ENCODE results near the gene DNAH9. TPM values are rescaled to one million over a fixed set of nuclear protein-coding genes. Genes with fewer than 3 reads are reported as not detected.

Gene DNAH9
- total RNA-seq, 1 donor from 2014 or later: 1.0 TPM

DNA sequence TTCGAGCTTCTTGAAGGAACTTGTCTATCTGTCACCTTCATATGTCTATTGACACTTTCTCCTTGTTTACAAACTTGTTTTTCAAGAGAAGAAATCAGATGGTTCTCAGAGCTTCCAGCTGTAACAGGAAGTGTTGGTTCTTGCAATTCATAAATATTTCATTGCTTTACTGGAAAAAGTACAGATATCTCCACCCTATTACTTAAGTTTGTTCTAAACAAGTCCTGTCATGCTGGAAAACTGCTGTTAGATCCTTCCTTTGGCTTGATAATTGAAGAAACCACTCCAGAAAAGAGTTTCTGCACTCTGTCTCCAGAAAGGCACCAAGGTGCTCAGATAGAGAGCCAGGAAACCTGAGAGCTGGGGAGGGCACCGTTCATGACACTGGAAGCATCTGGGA is 181.6 kb downstream of the DNAH9 start:
- H3K4me1 ChIP-seq (ENCODE audit: control insufficient read depth in 3 of 3, insufficient read depth in 3 of 3, low read length in 3 of 3): peaks cover 0 to 2% (median 0%) of the 10 kb centered on the region in 3 donors
- no peak overlapping the region for H3K27ac ChIP-seq (ENCODE audit: low read depth, low read length)
- no peak overlapping the region for H3K9ac ChIP-seq (ENCODE audit: low read depth in 1 of 3, low read length in 3 of 3)
- H3K36me3 ChIP-seq (ENCODE audit: control insufficient read depth in 3 of 3, insufficient read depth in 3 of 3, low read length in 3 of 3): no peaks in the 10 kb centered on the region
- no peak overlapping the region for H3K4me3 ChIP-seq (ENCODE audit: low read length in 3 of 3)
- no peaks in the 10 kb centered on the region for H3K27me3 ChIP-seq (ENCODE audit: control insufficient read depth in 3 of 3, insufficient read depth in 3 of 3, low read length in 3 of 3)
- no peaks in the 10 kb centered on the region for H3K9me3 ChIP-seq (ENCODE audit: control insufficient read depth in 3 of 3, low read length in 3 of 3)

DNA sequence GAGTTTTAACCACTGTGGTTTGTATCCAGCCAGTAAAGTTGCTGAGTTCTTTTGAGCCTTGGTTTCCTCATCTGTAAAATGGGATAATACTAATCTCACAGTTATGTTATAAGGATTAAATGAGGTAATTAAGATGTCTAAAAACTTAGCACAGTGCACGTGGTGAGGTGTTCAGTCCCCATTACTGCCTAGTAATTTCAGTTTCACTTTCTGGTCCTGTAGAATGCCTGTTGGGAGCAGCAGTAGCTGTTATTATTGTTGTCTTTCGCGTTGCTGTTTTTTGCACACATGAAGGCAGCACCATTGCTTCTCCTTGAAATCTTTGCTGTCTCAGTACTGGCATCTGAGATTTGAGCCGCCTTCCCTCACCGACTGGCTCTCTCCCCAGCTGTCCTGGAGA is 182.4 kb downstream of the DNAH9 start:
- no peak overlapping the region for H3K27ac ChIP-seq (ENCODE audit: low read depth, low read length)
- no peak overlapping the region for H3K9ac ChIP-seq (ENCODE audit: low read depth in 1 of 3, low read length in 3 of 3)
- H3K27me3 ChIP-seq (ENCODE audit: control insufficient read depth in 3 of 3, insufficient read depth in 3 of 3, low read length in 3 of 3): no peaks in the 10 kb centered on the region
- H3K4me1 ChIP-seq (ENCODE audit: control insufficient read depth in 3 of 3, insufficient read depth in 3 of 3, low read length in 3 of 3): peaks cover 0 to 2% (median 0%) of the 10 kb centered on the region in 3 donors
- H3K36me3 ChIP-seq (ENCODE audit: control insufficient read depth in 3 of 3, insufficient read depth in 3 of 3, low read length in 3 of 3): no peaks in the 10 kb centered on the region
- H3K4me3 ChIP-seq (ENCODE audit: low read length in 3 of 3): no peak overlapping the region
- no peaks in the 10 kb centered on the region for H3K9me3 ChIP-seq (ENCODE audit: control insufficient read depth in 3 of 3, low read length in 3 of 3)

DNA sequence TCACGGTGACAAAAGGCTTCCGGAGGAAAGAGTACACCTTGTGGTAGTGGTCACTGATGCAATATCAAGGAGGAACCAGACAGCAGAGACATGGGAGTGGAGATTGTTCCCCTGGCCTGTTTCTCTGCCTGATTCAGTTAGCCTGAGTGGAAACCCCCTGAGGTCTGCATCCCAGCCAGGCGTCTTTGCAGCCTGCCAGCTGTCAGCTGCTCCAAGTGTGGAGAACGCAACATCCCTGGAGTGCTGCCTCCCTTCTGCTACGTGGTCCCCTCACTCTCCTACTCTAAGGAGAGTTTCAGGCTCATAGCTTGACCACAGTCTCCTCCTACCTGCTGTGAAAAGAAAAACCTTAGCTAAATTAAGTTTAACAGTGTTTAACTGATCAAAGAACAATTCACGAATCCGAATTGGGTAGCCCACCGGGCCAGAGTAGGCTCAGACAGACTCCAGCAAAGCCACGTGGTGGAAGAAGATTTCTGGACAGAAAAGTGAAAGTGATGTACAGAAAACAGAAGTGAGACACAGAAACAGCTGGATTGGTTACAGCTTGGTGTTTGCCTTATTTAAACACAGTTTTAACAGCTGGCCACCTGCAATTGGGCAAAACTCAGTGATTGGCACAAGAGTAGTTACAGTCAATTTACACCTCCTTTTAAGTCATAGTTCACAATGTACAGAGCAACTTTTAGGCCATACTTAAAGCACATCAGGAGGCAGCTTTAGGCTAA is 188.6 kb downstream of the DNAH9 start:
- Histone ChIP-seq H3K27me3 (ENCODE audit: control insufficient read depth in 3 of 3, insufficient read depth in 3 of 3, low read length in 3 of 3) (no peaks in the 10 kb centered on the region), H3K9me3 (ENCODE audit: control insufficient read depth in 3 of 3, low read length in 3 of 3) (peaks cover 0 to 6% (median 2%) of the 10 kb centered on the region in 3 donors), H3K27ac (ENCODE audit: low read depth, low read length) (no peak overlapping the region), H3K4me1 (ENCODE audit: control insufficient read depth in 3 of 3, insufficient read depth in 3 of 3, low read length in 3 of 3) (no peaks in the 10 kb centered on the region), H3K4me3 (ENCODE audit: low read length in 3 of 3) (no peak overlapping the region), H3K9ac (ENCODE audit: low read depth in 1 of 3, low read length in 3 of 3) (no peak overlapping the region), H3K36me3 (ENCODE audit: control insufficient read depth in 3 of 3, insufficient read depth in 3 of 3, low read length in 3 of 3) (no peaks in the 10 kb centered on the region)

DNA sequence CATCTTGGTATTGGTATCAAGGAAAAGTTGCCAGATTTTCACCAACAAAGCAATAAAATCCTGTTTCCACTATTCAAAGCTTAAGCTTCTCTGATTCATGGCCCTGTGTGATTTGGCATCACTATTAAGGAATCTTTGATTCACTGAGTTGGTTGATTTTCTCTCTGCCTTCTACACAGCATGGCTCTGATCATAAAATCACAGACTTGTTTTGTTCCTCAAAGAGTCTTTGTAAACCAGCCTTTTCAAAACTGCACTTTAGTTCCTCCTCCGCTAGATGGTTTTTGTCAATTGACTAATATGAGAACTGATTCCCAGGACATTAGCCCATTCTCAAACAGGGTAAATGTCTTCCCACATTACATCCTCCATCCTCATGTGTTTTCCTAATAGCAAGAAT is 197.6 kb downstream of the DNAH9 start:
- Histone ChIP-seq H3K27me3 (ENCODE audit: control insufficient read depth in 3 of 3, insufficient read depth in 3 of 3, low read length in 3 of 3) (no peaks in the 10 kb centered on the region), H3K9ac (ENCODE audit: low read depth in 1 of 3, low read length in 3 of 3) (no peak overlapping the region), H3K9me3 (ENCODE audit: control insufficient read depth in 3 of 3, low read length in 3 of 3) (no peaks in the 10 kb centered on the region), H3K4me1 (ENCODE audit: control insufficient read depth in 3 of 3, insufficient read depth in 3 of 3, low read length in 3 of 3) (no peaks in the 10 kb centered on the region), H3K4me3 (ENCODE audit: low read length in 3 of 3) (no peak overlapping the region), H3K36me3 (ENCODE audit: control insufficient read depth in 3 of 3, insufficient read depth in 3 of 3, low read length in 3 of 3) (no peaks in the 10 kb centered on the region), H3K27ac (ENCODE audit: low read depth, low read length) (no peak overlapping the region)

DNA sequence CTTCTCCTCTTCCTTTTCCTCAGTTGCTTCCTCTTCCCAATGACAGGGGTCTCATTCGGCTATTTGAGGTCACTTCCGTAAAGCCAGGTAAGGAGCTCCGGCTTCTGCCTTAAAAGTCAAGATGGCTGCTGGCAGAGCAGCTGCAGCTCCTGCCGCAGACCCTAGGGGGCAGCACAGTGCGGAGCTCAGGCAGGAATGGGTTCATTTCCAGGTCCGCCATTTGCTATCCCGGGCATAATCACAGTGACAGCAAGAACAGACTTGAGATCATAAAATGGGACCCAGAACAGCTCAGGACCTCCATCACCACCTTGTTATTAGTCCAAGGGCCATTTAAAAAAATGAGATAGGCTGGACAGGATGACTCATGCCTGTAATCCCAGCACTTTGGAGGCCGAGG is 199.5 kb downstream of the DNAH9 start:
- no peaks in the 10 kb centered on the region for H3K27me3 ChIP-seq (ENCODE audit: control insufficient read depth in 3 of 3, insufficient read depth in 3 of 3, low read length in 3 of 3)
- no peak overlapping the region for H3K4me3 ChIP-seq (ENCODE audit: low read length in 3 of 3)
- H3K9ac ChIP-seq (ENCODE audit: low read depth in 1 of 3, low read length in 3 of 3): no peak overlapping the region
- no peaks in the 10 kb centered on the region for H3K9me3 ChIP-seq (ENCODE audit: control insufficient read depth in 3 of 3, low read length in 3 of 3)
- no peaks in the 10 kb centered on the region for H3K36me3 ChIP-seq (ENCODE audit: control insufficient read depth in 3 of 3, insufficient read depth in 3 of 3, low read length in 3 of 3)
- no peaks in the 10 kb centered on the region for H3K4me1 ChIP-seq (ENCODE audit: control insufficient read depth in 3 of 3, insufficient read depth in 3 of 3, low read length in 3 of 3)
- H3K27ac ChIP-seq (ENCODE audit: low read depth, low read length): no peak overlapping the region

DNA sequence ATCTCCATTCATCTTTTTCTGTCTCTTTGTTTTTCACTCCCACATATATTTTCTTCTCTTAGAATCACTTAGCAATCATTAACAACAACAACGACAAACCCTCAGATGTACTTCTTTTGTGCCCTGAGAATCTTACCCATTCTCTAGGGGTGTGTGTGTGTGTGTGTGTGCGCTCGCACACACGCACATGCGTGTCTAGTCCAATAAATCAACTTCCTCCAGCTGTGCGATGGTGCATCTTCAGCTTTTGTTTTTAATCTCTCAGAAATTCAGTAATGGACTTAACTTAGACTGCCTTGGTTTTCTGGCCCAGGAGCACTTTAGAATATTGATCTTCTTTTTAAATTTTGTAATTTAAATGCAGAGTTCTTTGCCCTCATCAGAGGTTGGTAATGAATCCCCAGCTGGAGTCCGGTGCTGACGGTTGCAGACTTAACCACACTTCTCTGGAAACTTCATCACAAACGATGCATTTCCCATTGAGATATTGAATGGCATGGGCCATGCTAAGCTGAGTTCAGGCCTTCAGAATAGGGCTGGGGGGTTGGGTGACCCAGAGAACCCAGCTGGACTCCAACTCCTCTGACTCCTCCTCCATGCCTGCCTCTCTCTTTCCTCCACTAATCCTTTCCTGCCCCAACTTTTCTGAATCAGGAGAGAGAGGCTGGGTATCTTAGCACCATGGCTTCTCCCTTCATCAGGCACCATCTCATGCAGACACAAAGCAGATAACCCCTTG is 205.1 kb downstream of the DNAH9 start:
- H3K4me3 ChIP-seq (ENCODE audit: low read length in 3 of 3): no peak overlapping the region
- H3K27me3 ChIP-seq (ENCODE audit: control insufficient read depth in 3 of 3, insufficient read depth in 3 of 3, low read length in 3 of 3): no peaks in the 10 kb centered on the region
- no peaks in the 10 kb centered on the region for H3K4me1 ChIP-seq (ENCODE audit: control insufficient read depth in 3 of 3, insufficient read depth in 3 of 3, low read length in 3 of 3)
- no peaks in the 10 kb centered on the region for H3K9me3 ChIP-seq (ENCODE audit: control insufficient read depth in 3 of 3, low read length in 3 of 3)
- no peaks in the 10 kb centered on the region for H3K36me3 ChIP-seq (ENCODE audit: control insufficient read depth in 3 of 3, insufficient read depth in 3 of 3, low read length in 3 of 3)
- H3K27ac ChIP-seq (ENCODE audit: low read depth, low read length): no peak overlapping the region
- H3K9ac ChIP-seq (ENCODE audit: low read depth in 1 of 3, low read length in 3 of 3): no peak overlapping the region

DNA sequence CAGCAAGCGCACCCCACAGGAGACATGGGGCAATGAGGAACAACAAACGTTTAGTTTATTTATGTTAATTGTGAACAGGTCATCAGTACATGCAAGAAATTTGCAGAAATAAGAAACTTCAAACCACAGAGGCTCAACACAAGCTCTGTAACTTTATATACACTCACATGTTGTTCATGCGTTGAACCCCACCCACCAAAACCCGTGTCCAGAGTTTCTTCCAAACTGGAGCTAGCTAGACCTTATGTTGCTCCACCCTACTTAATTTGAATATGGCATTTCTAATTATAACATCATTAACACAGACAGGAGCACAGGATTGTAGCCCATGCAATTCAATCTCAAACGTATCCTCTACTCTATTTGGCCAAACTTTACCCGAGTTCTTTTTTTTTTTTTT is 206.9 kb downstream of the DNAH9 start:
- Histone ChIP-seq H3K27ac (ENCODE audit: low read depth, low read length) (no peak overlapping the region), H3K4me3 (ENCODE audit: low read length in 3 of 3) (no peak overlapping the region), H3K9me3 (ENCODE audit: control insufficient read depth in 3 of 3, low read length in 3 of 3) (no peaks in the 10 kb centered on the region), H3K36me3 (ENCODE audit: control insufficient read depth in 3 of 3, insufficient read depth in 3 of 3, low read length in 3 of 3) (no peaks in the 10 kb centered on the region), H3K9ac (ENCODE audit: low read depth in 1 of 3, low read length in 3 of 3) (no peak overlapping the region), H3K27me3 (ENCODE audit: control insufficient read depth in 3 of 3, insufficient read depth in 3 of 3, low read length in 3 of 3) (peaks cover 0 to 2% (median 0%) of the 10 kb centered on the region in 3 donors), H3K4me1 (ENCODE audit: control insufficient read depth in 3 of 3, insufficient read depth in 3 of 3, low read length in 3 of 3) (no peaks in the 10 kb centered on the region)

DNA sequence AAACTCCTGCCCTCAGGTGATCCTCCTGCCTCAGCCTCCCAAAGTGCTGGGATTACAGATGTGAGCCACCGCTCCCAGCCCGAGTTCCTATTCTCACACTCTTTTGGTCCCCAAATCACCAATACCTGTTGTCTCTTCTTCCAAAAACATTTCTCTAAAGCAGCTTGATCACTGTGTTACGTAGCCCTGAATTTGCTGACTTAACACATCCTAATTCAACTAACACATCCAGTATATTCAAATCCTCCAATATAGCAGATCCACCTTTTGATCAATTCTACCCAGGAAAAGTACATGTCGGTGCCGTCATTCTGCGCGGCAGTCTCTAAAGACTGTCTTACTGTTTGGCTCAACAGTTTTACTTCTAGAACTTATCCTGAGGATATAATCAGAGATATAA is 207.7 kb downstream of the DNAH9 start:
- Histone ChIP-seq H3K4me1 (ENCODE audit: control insufficient read depth in 3 of 3, insufficient read depth in 3 of 3, low read length in 3 of 3) (no peaks in the 10 kb centered on the region), H3K9ac (ENCODE audit: low read depth in 1 of 3, low read length in 3 of 3) (no peak overlapping the region), H3K27ac (ENCODE audit: low read depth, low read length) (no peak overlapping the region), H3K27me3 (ENCODE audit: control insufficient read depth in 3 of 3, insufficient read depth in 3 of 3, low read length in 3 of 3) (peaks cover 0 to 2% (median 0%) of the 10 kb centered on the region in 3 donors), H3K4me3 (ENCODE audit: low read length in 3 of 3) (no peak overlapping the region), H3K9me3 (ENCODE audit: control insufficient read depth in 3 of 3, low read length in 3 of 3) (no peaks in the 10 kb centered on the region), H3K36me3 (ENCODE audit: control insufficient read depth in 3 of 3, insufficient read depth in 3 of 3, low read length in 3 of 3) (no peaks in the 10 kb centered on the region)

DNA sequence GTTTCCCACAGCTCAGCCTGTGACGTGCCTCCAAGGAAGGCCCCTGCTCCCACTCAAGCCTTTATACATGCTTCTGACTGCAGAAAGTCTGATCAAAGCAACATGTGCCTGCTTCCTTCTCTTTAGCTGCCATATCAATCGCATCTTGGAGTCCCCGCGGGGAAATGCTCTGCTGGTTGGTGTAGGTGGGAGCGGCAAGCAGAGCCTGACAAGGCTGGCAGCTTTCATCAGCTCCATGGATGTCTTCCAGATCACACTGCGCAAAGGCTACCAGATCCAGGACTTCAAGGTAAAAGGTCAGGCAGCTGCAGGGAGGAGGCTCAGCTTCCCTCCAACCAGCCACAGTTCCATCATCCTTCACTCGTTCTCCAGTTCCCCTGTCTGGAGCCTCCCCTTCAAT is 209.3 kb downstream of the DNAH9 start:
- Histone ChIP-seq H3K27ac (ENCODE audit: low read depth, low read length) (no peak overlapping the region), H3K9me3 (ENCODE audit: control insufficient read depth in 3 of 3, low read length in 3 of 3) (no peaks in the 10 kb centered on the region), H3K9ac (ENCODE audit: low read depth in 1 of 3, low read length in 3 of 3) (no peak overlapping the region), H3K27me3 (ENCODE audit: control insufficient read depth in 3 of 3, insufficient read depth in 3 of 3, low read length in 3 of 3) (peaks cover 0 to 2% (median 0%) of the 10 kb centered on the region in 3 donors), H3K4me1 (ENCODE audit: control insufficient read depth in 3 of 3, insufficient read depth in 3 of 3, low read length in 3 of 3) (no peaks in the 10 kb centered on the region), H3K4me3 (ENCODE audit: low read length in 3 of 3) (no peak overlapping the region), H3K36me3 (ENCODE audit: control insufficient read depth in 3 of 3, insufficient read depth in 3 of 3, low read length in 3 of 3) (no peaks in the 10 kb centered on the region)

DNA sequence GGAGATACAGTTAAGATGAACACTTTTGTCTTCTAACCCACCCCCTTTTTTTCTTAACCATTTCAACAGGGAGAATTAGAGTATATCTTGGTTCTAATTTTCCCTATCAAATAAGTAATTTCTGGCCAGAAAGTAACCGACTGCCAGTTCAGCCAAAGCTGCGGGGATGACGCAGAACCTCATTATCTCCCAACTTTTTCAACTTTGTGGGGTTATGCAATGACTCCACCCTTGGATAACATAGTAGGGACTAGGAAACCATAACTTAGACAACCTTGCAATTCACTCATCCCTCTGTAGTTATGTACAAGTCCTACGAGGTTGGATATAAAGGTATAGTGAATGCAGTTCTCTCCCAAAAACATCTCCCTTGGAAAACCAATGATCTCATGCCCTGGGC is 215.0 kb downstream of the DNAH9 start:
- H3K27ac ChIP-seq (ENCODE audit: low read depth, low read length): no peak overlapping the region
- H3K9me3 ChIP-seq (ENCODE audit: control insufficient read depth in 3 of 3, low read length in 3 of 3): no peaks in the 10 kb centered on the region

More for the DNA sequence above, 215.0 kb downstream of the DNAH9 start:
- H3K9ac ChIP-seq (ENCODE audit: low read depth in 1 of 3, low read length in 3 of 3): no peak overlapping the region
- H3K4me3 ChIP-seq (ENCODE audit: low read length in 3 of 3): no peak overlapping the region
- no peaks in the 10 kb centered on the region for H3K4me1 ChIP-seq (ENCODE audit: control insufficient read depth in 3 of 3, insufficient read depth in 3 of 3, low read length in 3 of 3)
- H3K27me3 ChIP-seq (ENCODE audit: control insufficient read depth in 3 of 3, insufficient read depth in 3 of 3, low read length in 3 of 3): peaks cover 0 to 2% (median 0%) of the 10 kb centered on the region in 3 donors
- H3K36me3 ChIP-seq (ENCODE audit: control insufficient read depth in 3 of 3, insufficient read depth in 3 of 3, low read length in 3 of 3): no peaks in the 10 kb centered on the region
